Tibial nerve (tissue), 4 donors: Measurements from ENCODE around the gene ELP5. TPM values are rescaled to one million over a fixed set of nuclear protein-coding genes. Genes with fewer than 3 reads are reported as not detected.

Experiments used
- DNase-seq, 2 donors: peaks; one replicate each; pipeline ENCODE4 v3.0.0-alpha.2; 2019; ENCODE audit warnings: low spot score in 2 of 2
- H3K27ac ChIP-seq, 4 donors: fragments of 200-600 bp; sonication (generic) in 3 of 4; one replicate each; pipeline ENCODE4 v1.5.1; 2017 to 2019; ENCODE audit warnings: mild to moderate bottlenecking in 1 of 4
- H3K27me3 ChIP-seq, 2 donors: fragments of 200-600 bp; sonication (generic) in 1 of 2; one replicate each; pipeline versions ENCODE4 v1.5.1 to v1.6.0; 2017 to 2019
- H3K36me3 ChIP-seq, 3 donors: fragments of 200-600 bp; sonication (generic); one replicate each; pipeline ENCODE4 v1.5.1; 2018 to 2019
- H3K4me1 ChIP-seq, 4 donors: fragments of 200-600 bp; sonication (generic) in 3 of 4; one replicate each; pipeline ENCODE4 v1.5.1; 2017 to 2019
- H3K4me3 ChIP-seq, 4 donors: fragments of 200-600 bp; sonication (generic) in 3 of 4; one replicate each; pipeline ENCODE4 v1.5.1; 2017 to 2019; ENCODE audit warnings: mild to moderate bottlenecking in 1 of 4, moderate library complexity in 1 of 4
- H3K9me3 ChIP-seq, 4 donors: fragments of 200-600 bp; sonication (generic) in 3 of 4; one replicate each; pipeline ENCODE4 v1.5.1; 2017 to 2019
- CTCF ChIP-seq, 5 experiments: fragments of 200-600 bp in 3 of 5; fragments of 450-650 bp in 2 of 5; sonication (generic) in 3 of 5; IDR thresholded peaks; one replicate each; pipeline ENCODE4 v1.5.1; 2016 to 2019; ENCODE audit warnings: antibody characterized with exemption in 5 of 5, mild to moderate bottlenecking in 3 of 5, moderate library complexity in 2 of 5
- EP300 ChIP-seq, 2 donors: sonication (generic); formaldehyde crosslinking; IDR thresholded peaks; one replicate each; pipeline ENCODE4 v1.6.1; 2017; ENCODE audit warnings: antibody characterized with exemption in 2 of 2, mild to moderate bottlenecking in 1 of 2
- POLR2A ChIP-seq, 2 donors: fragments of 450-650 bp; IDR thresholded peaks; one replicate each; pipeline ENCODE4 v1.6.1; 2017; ENCODE audit warnings: antibody characterized with exemption in 2 of 2, mild to moderate bottlenecking in 2 of 2, moderate library complexity in 2 of 2
- WGBS, 2 donors: methylation state at CpG; one replicate each; pipeline ENCODE4 v1.1.5; 2018; 5-methylcytosine and 5-hydroxymethylcytosine counted together
- total RNA-seq, 4 donors: library from RNA; depleted of rRNA; stranded (reverse); fragments of >200 nt; gene quantifications; one replicate each; pipeline ENCODE4 v1.1.0, GENCODE V29; 2016

Gene ELP5
- total RNA-seq, 4 donors from 2014 or later: 21.9 to 28.7 (median 25.0) TPM

DNA sequence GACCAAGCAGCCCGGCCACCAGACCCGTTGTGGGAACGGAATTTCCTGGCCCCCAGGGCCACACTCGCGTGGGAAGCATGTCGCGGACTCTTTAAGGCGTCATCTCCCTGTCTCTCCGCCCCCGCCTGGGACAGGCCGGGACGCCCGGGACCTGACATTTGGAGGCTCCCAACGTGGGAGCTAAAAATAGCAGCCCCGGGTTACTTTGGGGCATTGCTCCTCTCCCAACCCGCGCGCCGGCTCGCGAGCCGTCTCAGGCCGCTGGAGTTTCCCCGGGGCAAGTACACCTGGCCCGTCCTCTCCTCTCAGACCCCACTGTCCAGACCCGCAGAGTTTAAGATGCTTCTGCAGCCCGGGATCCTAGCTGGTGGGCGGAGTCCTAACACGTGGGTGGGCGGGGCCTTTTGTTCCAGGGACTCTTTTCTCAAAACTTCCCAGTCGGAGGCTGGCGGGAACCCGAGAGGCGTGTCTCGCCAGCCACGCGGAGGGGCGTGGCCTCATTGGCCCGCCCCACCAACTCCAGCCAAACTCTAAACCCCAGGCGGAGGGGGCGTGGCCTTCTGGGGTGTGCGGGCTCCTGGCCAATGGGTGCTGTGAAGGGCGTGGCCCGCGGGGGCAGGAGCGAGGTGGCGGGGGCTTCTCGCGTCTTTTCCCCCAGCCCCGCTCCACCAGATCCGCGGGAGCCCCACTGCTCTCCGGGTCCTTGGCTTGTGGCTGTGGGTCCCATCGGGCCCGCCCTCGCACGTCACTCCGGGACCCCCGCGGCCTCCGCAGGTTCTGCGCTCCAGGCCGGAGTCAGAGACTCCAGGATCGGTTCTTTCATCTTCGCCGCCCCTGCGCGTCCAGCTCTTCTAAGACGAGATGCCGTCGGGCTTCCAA is 29.3 kb downstream of the ELP5 start, which contains the start of gene SLC2A4:
Gene SLC2A4 (plus strand): TSS at position 645 of the 879 bp plus-strand sequence. CDS start 217 bp downstream, at position 862.
- Histone ChIP-seq H3K36me3 (no peaks in the 10 kb centered on the region), H3K9me3 (no peaks in the 10 kb centered on the region), H3K27me3 (peaks cover 0 to 20% of the 10 kb centered on the region in 2 donors), H3K4me3 (peak within 1 kb of the TSS; percentile 5 to 59 (median 26)), H3K4me1 (peaks cover 0 to 27% (median 13%) of the 10 kb centered on the region in 4 donors), H3K27ac (peak within 1 kb of the TSS; percentile 21 to 86 (median 73))
- DNase-seq: peak; percentile 87 to 95
- TF ChIP-seq POLR2A (IDR thresholded peaks at IDR 0.05) (peak in 1 of 2 donors; percentile 12), CTCF (IDR thresholded peaks at IDR 0.05) (no peak), EP300 (IDR thresholded peaks at IDR 0.05) (peak; percentile 51 to 70)
- 1% methylated on average over 25 to 45 of the region's 71 CpGs for WGBS, 2 donors

GRCh38 chr17:7281953-7282751 is 30.1 kb downstream of the ELP5 start:
- DNase-seq: no peak
- 1 to 2% methylated on average over 30 to 42 of the region's 43 CpGs for WGBS, 2 donors
- H3K27me3 ChIP-seq: peaks cover 0 to 27% of the 10 kb centered on the region in 2 donors
- H3K36me3 ChIP-seq: no peaks in the 10 kb centered on the region
- no peaks in the 10 kb centered on the region for H3K9me3 ChIP-seq
- peak overlapping the region in 3 of 4 donors; percentile 21 to 86 (median 67) for H3K27ac ChIP-seq
- peaks cover 0 to 27% (median 13%) of the 10 kb centered on the region in 4 donors for H3K4me1 ChIP-seq
- peak overlapping the region; percentile 5 to 59 (median 26) for H3K4me3 ChIP-seq
- no peak for TF ChIP-seq EP300 (IDR thresholded peaks at IDR 0.05)
- no peak for TF ChIP-seq POLR2A (IDR thresholded peaks at IDR 0.05)
- TF ChIP-seq CTCF (IDR thresholded peaks at IDR 0.05): no peak

- Histone ChIP-seq H3K27me3 (peaks cover 0 to 34% of the 10 kb centered on the region in 2 donors), H3K4me1 (peaks cover 0 to 27% (median 13%) of the 10 kb centered on the region in 4 donors), H3K9me3 (no peaks in the 10 kb centered on the region), H3K4me3 (peak overlapping the region in 1 of 4 donors; percentile 59), H3K27ac (peak overlapping the region in 1 of 4 donors; percentile 86), H3K36me3 (no peaks in the 10 kb centered on the region)
- 50 to 69% methylated on average over 6 of the region's 6 CpGs for WGBS, 2 donors
- DNase-seq: no peak
- no peak for TF ChIP-seq CTCF (IDR thresholded peaks at IDR 0.05)
- TF ChIP-seq EP300 (IDR thresholded peaks at IDR 0.05): no peak
- TF ChIP-seq POLR2A (IDR thresholded peaks at IDR 0.05): no peak
Observed at GRCh38 chr17:7282752-7283321, 30.8 kb downstream of the ELP5 start.

DNA sequence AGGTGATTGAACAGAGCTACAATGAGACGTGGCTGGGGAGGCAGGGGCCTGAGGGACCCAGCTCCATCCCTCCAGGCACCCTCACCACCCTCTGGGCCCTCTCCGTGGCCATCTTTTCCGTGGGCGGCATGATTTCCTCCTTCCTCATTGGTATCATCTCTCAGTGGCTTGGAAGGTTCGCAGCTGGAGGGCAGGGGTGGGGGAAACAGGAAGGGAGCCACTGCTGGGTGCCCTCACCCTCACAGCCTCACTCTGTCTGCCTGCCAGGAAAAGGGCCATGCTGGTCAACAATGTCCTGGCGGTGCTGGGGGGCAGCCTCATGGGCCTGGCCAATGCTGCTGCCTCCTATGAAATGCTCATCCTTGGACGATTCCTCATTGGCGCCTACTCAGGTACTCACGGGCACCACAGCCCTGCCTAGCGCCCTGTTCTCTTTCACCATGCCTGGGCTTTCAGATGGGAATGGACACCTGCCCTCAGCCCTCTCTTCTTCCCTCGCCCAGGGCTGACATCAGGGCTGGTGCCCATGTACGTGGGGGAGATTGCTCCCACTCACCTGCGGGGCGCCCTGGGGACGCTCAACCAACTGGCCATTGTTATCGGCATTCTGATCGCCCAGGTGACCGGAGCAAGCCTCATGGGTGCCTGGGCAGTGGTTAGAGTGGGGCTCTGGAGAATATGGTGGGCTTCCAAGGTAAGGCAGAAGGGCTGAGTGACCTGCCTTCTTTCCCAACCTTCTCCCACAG is 31.6 kb downstream of the ELP5 start:
- H3K36me3 ChIP-seq: no peaks in the 10 kb centered on the region
- no peaks in the 10 kb centered on the region for H3K9me3 ChIP-seq
- no peak overlapping the region for H3K4me3 ChIP-seq
- 85% methylated on average over 18 of the region's 18 CpGs for WGBS, 2 donors
- peaks cover 0 to 27% (median 13%) of the 10 kb centered on the region in 4 donors for H3K4me1 ChIP-seq
- TF ChIP-seq CTCF (IDR thresholded peaks at IDR 0.05): no peak
- TF ChIP-seq EP300 (IDR thresholded peaks at IDR 0.05): no peak
- TF ChIP-seq POLR2A (IDR thresholded peaks at IDR 0.05): no peak
- no peak for DNase-seq
- H3K27me3 ChIP-seq: peaks cover 0 to 42% of the 10 kb centered on the region in 2 donors
- H3K27ac ChIP-seq: no peak overlapping the region
